HUES6 (cell line): ENCODE results near the gene DGKE.

Source experiments
- H3K27ac ChIP-seq: 2 replicates; pipeline ENCODE4 v1.7.0; 2013; ENCODE audit warnings: low read depth, mild to moderate bottlenecking, low read length, inconsistent platforms
- H3K27me3 ChIP-seq: 2 replicates; pipeline ENCODE4 v1.6.1; 2013; ENCODE audit warnings: low read length; ENCODE audit not compliant: control insufficient read depth, insufficient read depth
- H3K36me3 ChIP-seq: 2 replicates; pipeline ENCODE4 v1.6.1; 2013; ENCODE audit warnings: low read length; ENCODE audit not compliant: control insufficient read depth, insufficient read depth
- H3K4me1 ChIP-seq: 2 replicates; pipeline ENCODE4 v1.6.1; 2013; ENCODE audit warnings: low read length; ENCODE audit not compliant: control insufficient read depth, insufficient read depth
- H3K4me3 ChIP-seq: 2 replicates; pipeline ENCODE4 v1.5.1; 2013; ENCODE audit warnings: low read depth, low read length
- H3K9ac ChIP-seq: one replicate; pipeline ENCODE4 v1.6.1; 2013; ENCODE audit warnings: mild to moderate bottlenecking, low read length
- H3K9me3 ChIP-seq: 2 replicates; pipeline ENCODE4 v1.6.1; 2013; ENCODE audit warnings: low read depth, low read length; ENCODE audit not compliant: control insufficient read depth, insufficient read depth

DGKE gene

GRCh38 chr17:56847106-56847505 lies 13.2 kb downstream of the DGKE start:
- no peaks in the 10 kb centered on the region for H3K4me1 ChIP-seq
- no peaks in the 10 kb centered on the region for H3K9me3 ChIP-seq
- no peak overlapping the region for H3K9ac ChIP-seq
- no peak overlapping the region for H3K27ac ChIP-seq
- no peaks in the 10 kb centered on the region for H3K27me3 ChIP-seq
- H3K4me3 ChIP-seq, result no peak overlapping the region
- H3K36me3 ChIP-seq, result peaks cover 24% of the 10 kb centered on the region

DNA sequence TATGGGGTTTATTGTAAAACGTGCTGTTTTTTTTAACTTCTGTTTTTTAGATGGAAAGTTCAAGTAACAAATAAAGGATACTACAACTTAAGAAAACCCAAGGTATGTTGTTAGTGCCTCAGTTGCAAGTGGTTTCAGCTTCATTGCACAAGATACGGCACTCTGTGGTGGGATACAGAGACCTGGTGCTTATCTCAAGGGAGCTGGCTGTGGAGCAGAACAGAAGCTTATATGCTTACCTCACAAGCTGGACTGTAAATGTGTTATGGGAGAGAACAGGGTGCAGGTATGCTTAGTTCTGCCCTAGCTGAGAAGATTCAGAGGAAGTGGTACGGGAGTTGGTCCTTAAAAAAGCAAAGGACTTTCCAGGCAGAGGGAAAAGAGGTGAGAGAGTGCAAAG lies 15.2 kb downstream of the DGKE start:
- H3K27me3 ChIP-seq, result no peaks in the 10 kb centered on the region
- no peak overlapping the region for H3K27ac ChIP-seq
- H3K9me3 ChIP-seq, result no peaks in the 10 kb centered on the region
- no peak overlapping the region for H3K9ac ChIP-seq
- no peak overlapping the region for H3K4me3 ChIP-seq
- H3K4me1 ChIP-seq, result no peaks in the 10 kb centered on the region
- H3K36me3 ChIP-seq, result peaks cover 24% of the 10 kb centered on the region

DNA sequence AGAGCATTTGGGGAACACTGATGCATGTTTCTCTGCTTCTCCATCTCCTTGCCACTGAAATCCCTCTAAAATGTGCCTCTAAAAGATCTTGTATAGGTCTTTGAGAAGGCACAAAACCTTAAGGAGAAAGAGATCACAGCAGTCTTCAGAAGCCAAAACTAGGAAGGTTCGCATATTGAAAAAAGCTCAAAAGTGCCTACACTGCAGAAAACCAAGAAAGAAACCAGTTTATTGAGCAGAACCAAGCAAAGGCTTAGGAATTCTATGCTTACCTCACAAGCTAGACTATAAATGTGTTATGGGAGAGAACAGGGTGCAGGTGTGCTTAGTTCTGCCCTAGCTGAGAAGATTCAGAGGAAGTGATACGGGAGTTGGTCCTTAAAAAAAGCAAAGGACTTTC lies 16.6 kb downstream of the DGKE start:
- no peaks in the 10 kb centered on the region for H3K27me3 ChIP-seq
- no peak overlapping the region for H3K27ac ChIP-seq
- H3K9me3 ChIP-seq, result no peaks in the 10 kb centered on the region
- no peak overlapping the region for H3K9ac ChIP-seq
- no peaks in the 10 kb centered on the region for H3K4me1 ChIP-seq
- peaks cover 24% of the 10 kb centered on the region for H3K36me3 ChIP-seq
- H3K4me3 ChIP-seq, result no peak overlapping the region

- Histone ChIP-seq H3K4me1 (no peaks in the 10 kb centered on the region), H3K36me3 (peaks cover 24% of the 10 kb centered on the region), H3K27ac (no peak overlapping the region), H3K9ac (no peak overlapping the region), H3K4me3 (no peak overlapping the region), H3K27me3 (no peaks in the 10 kb centered on the region), H3K9me3 (no peaks in the 10 kb centered on the region)
Measured at GRCh38 chr17:56851008-56851407, 17.1 kb downstream of the DGKE start.

DNA sequence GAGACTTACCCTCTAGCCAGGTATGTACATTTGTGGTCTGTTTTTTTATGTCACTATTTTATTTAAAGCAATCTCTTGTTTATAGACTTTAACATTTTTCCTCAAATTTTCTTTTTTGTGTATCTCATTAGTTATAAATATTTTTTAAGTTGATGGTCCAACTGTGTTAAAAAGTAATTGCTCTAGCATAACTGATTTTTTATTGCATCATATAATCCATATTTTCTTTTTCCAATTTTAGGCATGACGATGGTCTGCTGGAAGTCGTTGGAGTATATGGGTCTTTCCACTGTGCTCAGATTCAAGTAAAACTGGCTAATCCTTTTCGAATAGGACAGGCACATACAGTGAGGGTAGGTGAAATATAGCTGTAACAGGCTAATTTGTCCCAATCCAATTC lies 27.9 kb downstream of the DGKE start:
- H3K27ac ChIP-seq, result no peak overlapping the region
- no peak overlapping the region for H3K9ac ChIP-seq
- H3K9me3 ChIP-seq, result no peaks in the 10 kb centered on the region
- H3K27me3 ChIP-seq, result no peaks in the 10 kb centered on the region
- peaks cover 4% of the 10 kb centered on the region; the same call in 1 of the 2 replicates for H3K4me1 ChIP-seq
- H3K4me3 ChIP-seq, result no peak overlapping the region
- H3K36me3 ChIP-seq, result peaks cover 14% of the 10 kb centered on the region

DNA sequence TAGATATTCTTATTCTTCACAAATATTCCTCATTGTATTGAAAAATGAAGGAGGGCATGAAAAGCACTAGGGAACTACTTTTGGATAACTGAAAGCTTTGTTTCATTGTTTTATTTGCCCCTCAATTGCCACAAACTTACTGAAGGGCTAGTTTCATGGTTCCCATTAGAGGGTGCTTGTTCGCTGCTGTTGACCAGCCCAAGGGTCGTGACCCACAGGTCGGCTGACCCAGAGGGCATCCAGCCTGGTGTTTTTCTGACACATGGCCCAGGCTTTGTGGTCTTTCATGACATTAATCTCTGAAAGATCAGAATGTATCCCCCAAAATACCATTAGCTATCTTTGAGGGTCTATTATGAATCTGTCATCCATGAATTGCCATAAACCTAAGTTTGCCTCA lies 30.0 kb downstream of the DGKE start:
- H3K9ac ChIP-seq, result no peak overlapping the region
- H3K27me3 ChIP-seq, result no peaks in the 10 kb centered on the region
- H3K4me1 ChIP-seq, result peaks cover 4% of the 10 kb centered on the region; the same call in 1 of the 2 replicates
- H3K4me3 ChIP-seq, result no peak overlapping the region
- H3K36me3 ChIP-seq, result peaks cover 12% of the 10 kb centered on the region
- H3K9me3 ChIP-seq, result no peaks in the 10 kb centered on the region
- H3K27ac ChIP-seq, result no peak overlapping the region

DNA sequence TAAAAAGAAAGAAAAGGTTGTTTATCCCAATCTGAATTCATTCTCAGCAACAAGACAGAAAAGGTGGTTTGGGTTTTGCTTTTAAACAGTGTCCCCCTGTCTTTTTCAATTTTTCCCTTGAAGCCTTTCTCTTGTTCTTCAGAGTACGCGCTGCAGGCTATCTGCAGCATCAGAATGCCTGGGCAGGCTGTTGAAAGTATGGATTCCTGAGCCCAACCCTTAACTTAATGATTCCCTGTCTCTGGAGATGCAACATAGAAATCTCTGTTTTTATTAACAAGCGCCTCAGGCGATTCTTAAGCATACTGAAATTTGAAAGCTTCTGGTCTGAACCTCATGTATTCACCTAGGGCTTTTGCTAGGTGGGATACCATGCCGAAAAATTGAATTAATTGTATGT lies 32.1 kb downstream of the DGKE start:
- Histone ChIP-seq H3K9me3 (0 out of 2 replicates have a peak, but pooled peaks cover 3% of the 10 kb centered on the region), H3K4me1 (no peaks in the 10 kb centered on the region), H3K36me3 (peaks cover 12% of the 10 kb centered on the region), H3K27ac (no peak overlapping the region), H3K4me3 (no peak overlapping the region), H3K27me3 (no peaks in the 10 kb centered on the region), H3K9ac (no peak overlapping the region)

GRCh38 chr17:56866496-56866895 lies 32.5 kb downstream of the DGKE start:
- Histone ChIP-seq H3K27me3 (no peaks in the 10 kb centered on the region), H3K27ac (no peak overlapping the region), H3K9me3 (0 out of 2 replicates have a peak, but pooled peaks cover 3% of the 10 kb centered on the region), H3K4me3 (no peak overlapping the region), H3K36me3 (peaks cover 12% of the 10 kb centered on the region), H3K9ac (no peak overlapping the region), H3K4me1 (no peaks in the 10 kb centered on the region)

DNA sequence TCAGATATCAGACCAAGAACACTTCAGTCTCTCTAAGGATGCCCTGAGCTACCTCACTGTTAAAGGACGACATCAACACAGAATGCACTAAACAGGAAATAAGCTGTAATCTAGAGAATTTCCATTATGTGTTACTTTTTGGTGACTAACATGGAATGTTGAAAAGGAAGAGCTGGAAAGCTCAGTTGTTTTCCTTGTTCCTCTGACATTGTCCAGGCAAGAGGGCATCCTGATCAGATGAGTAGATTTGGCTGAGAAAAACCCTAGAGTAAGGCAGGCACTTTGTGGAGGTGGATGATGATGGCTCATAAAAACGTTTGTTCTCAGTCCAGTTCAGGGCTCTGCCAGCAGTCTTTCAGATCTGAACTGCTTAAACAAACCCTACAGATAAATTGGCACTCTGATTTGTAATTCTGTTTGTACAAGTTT lies 34.0 kb downstream of the DGKE start:
- Histone ChIP-seq H3K9ac (no peak overlapping the region), H3K4me3 (no peak overlapping the region), H3K27ac (no peak overlapping the region), H3K4me1 (no peaks in the 10 kb centered on the region), H3K27me3 (no peaks in the 10 kb centered on the region), H3K9me3 (0 out of 2 replicates have a peak, but pooled peaks cover 3% of the 10 kb centered on the region), H3K36me3 (0 out of 2 replicates have a peak, but pooled peaks cover under 1% of the 10 kb centered on the region)

DNA sequence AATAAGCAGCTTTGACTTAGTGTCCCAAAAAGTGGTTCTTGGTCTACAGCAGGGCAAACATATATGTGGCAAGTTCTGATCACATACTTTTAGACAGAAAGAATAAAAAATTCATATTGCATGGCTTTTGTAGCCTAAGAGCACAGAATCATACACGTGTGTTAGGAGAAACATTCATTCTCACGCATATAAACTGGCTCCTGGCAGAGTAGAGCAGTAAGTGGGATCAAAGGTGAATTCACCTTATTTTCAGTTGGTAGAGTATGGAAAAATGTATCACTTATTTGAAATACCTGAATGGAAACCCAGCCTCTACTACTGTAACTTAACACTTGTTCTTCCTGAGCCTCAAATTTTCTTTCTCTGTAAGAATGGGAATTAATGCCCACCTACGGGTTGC lies 34.8 kb downstream of the DGKE start:
- Histone ChIP-seq H3K36me3 (no peaks in the 10 kb centered on the region), H3K4me1 (no peaks in the 10 kb centered on the region), H3K9ac (no peak overlapping the region), H3K27me3 (no peaks in the 10 kb centered on the region), H3K9me3 (0 out of 2 replicates have a peak, but pooled peaks cover 3% of the 10 kb centered on the region), H3K4me3 (no peak overlapping the region), H3K27ac (no peak overlapping the region)

GRCh38 chr17:56870081-56870651 lies 36.2 kb downstream of the DGKE start:
- H3K4me1 ChIP-seq, result no peaks in the 10 kb centered on the region
- H3K36me3 ChIP-seq, result no peaks in the 10 kb centered on the region
- H3K9me3 ChIP-seq, result 0 out of 2 replicates have a peak, but pooled peaks cover 3% of the 10 kb centered on the region
- H3K27me3 ChIP-seq, result no peaks in the 10 kb centered on the region
- no peak overlapping the region for H3K27ac ChIP-seq
- H3K9ac ChIP-seq, result no peak overlapping the region
- H3K4me3 ChIP-seq, result no peak overlapping the region
